HG03175 (cell line): ENCODE measurements around the gene ZC3H18.
"Not testable (repeated sequence)": the region's sequence is repeated elsewhere in the genome, so short reads cannot be mapped to it uniquely, and the experiment has no call there.

Experiments
- ATAC-seq: cut with Tn5 transposase; IDR thresholded peaks from one replicate; pipeline ENCODE4 v1.9.1; 2021; ENCODE audit warnings: mild to moderate bottlenecking, moderate library complexity; ENCODE audit not compliant: unreplicated experiment

ZC3H18 gene

DNA sequence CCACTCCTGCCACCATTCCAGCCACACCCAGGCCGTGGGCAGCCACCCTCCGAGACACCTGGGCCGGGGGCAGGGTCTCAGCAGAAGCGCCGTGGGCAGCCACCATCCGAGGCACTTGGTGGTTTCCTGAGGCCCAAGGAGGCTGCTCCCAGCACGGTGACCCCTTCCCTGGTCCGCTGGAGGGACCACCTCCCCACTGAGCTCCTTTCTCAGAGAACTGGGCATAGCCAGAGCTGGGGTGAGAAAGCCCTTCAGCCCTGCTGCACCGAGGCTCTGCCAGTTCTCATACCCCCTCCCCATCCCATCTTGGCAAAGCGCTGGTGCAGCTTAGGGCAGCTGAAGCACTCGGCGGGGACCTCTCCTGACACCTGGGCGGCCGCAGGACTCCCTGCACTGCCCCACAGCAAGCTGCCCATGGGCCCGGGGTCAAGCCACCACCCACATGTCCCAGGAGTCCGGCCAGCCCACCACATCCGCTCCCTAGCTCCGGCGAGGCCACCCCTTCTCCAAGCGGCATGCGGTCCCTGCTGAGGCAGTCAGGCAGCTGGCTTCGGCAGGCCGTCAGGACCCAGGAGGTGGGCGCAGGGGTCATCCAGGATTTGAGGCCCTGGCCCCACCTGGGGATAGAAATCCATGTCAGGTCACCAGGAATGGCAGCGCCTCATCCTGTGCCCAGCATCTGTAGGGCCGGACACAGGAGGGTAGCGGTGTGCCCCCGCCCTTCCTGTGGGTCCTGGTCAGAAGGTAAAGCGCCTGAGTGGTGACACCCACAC lies 82.0 kb downstream of the ZC3H18 start:
- no peak for ATAC-seq

DNA sequence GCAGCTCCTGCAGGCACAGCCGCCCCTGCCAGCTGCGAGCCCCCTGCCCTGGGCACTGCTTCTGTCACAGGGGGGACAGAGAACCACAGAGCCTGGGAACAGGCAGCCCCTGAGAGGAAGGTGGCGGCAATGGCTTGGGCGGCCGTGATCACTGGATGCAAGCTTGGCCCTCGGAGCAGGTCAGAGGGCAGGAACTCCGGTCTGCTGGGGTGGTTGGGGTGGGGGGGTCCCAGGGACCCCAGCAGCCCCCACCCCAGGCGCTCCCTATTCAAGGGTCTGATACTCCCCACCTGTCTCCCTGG lies 82.5 kb downstream of the ZC3H18 start:
- no peak for ATAC-seq

DNA sequence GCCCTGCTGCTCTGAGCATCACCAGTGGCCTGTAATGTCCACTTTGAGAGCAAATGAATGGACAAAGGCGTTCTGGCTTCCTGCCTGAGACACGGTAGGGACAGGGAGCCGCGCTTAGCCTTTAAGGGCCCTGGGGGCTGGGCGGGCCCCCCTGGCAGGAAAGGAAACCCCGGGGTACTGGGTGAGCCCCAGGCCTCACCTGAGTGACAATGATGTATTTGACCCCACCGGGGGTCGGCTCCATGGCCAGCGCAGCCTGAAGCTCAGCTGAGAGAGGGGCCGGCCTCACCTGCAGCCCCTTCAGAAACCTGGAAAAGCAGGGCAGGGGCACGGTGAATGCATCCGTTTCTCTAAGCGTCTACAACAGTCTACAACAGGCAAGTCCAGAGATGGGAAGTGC lies 82.9 kb downstream of the ZC3H18 start:
- no peak for ATAC-seq

DNA sequence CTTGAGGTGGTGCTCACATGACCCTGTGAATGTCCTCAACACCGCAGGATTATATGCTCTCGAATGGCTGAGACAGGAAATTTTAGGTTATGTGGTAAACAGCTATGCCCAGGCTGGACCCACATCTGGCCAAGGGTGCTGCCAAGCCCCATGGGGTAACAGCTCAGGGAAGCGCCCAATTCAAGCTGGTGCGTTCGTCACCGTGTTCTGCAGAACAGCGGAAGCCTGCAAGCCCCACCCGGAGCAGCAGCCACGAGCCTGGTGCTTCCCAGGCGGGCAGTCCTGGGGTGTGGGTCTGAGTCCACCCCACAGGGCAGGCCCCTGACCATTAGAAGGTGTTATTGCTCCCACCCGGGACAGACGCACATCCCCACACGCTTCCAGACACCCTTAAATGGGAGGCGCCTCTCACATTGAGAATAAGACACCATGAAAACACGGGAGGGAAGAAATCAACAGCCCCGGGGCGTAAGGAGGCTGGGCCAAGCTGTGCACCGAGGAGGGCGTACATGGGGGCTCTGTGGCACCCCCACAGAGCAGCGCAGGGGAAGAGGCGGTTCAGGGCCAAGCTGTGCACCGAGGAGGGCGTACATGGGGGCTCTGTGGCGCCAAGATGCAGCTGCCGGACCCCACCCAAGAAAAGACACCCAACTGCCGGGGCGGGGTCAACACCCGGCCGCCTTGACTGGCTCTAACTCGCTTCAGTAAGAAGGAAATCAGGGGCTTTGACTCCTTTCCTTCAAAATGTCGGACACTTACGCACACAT lies 83.6 kb downstream of the ZC3H18 start:
- no peak for ATAC-seq

DNA sequence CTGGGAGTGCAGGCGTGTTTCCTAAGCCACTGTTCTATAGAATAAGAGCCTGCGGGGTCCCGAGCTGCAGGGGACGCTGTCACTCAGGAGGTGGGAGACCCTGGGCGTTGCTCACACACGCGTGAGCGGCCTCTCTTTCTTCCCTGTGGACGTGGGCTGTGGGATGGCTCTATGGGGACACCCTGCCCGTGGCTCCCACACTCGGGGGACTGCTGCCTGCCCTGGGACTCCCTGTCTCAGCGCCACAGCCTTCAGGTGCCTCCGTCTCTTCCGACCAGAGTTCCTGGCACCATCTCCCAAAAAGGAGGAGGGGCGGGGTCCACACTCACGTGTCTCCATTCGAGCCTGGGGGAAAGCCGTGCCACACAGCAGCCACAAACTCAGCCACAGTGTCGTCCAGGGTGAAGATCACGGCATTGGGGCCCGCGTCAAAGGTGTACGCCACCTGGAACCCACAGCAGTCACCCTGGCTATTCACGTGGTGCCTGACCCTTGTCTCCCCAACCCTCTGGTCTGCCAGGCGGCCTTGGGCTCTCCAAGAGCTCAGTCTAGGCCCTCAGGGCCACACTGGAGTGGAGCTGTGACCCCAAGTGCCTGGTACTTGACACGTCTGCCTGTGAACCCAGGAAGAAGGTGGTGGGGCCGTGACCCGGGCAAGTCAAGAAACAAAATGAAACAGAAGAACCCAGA lies 84.3 kb downstream of the ZC3H18 start:
- ATAC-seq, result no peak

DNA sequence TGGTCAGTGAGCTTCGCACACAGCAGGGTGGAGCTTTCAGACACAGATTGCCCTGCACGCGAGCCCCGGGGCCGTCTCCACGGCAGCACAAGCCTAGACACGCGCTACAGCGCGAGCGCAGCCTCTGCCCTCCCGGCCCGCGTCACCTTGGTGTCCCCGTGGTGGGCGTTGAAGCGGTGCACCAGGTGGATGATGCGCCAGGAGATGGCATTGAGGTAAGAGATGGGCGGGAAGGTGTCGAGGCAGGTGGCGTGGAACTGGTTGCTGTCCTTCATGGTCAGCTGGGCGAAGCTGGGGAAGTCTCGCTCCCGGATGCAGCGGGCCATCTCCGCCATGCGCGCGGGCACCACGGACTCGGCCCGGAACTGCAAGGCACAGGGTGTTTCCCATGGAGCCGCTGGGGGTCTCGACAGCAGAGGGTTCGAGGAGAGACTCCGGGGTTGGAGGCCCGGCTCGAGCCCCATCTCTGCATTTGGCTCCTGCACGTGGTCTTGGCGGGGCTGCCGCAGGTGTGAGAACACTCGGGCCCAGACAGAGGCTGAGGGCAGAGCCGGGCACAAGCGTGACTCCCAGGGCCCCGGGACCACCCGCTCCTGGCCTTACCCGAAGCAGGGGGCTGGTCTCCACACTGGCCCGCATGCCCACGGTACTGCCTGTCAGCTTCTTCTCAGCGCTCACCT lies 85.0 kb downstream of the ZC3H18 start:
- ATAC-seq, result no peak

DNA sequence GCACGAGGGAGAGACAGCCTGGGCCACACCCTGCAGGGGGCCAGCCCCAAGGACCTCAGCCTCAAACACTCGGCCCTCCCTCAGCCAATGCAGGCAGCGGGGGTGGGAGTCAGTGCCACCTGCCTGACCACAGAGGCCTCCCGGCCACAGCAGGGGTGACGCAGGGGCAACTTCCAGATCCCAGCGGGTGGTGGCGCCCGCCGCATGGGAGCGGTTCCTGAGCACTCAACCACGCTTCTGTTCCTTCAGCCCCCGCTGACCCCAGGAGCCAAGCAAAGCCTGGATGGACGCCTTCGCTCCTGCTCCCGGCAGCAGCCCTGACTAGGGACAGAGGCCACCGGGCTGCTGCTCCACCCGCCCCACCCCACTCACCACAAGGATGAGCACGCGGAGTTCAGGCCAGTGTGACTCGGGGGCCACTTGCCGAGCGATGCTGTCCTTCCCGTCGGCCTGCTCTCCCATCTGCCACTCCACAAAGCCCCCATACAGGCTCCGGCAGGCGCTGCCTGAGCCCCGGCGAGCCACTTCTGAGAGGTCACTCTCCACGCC lies 85.6 kb downstream of the ZC3H18 start:
- no peak for ATAC-seq

DNA sequence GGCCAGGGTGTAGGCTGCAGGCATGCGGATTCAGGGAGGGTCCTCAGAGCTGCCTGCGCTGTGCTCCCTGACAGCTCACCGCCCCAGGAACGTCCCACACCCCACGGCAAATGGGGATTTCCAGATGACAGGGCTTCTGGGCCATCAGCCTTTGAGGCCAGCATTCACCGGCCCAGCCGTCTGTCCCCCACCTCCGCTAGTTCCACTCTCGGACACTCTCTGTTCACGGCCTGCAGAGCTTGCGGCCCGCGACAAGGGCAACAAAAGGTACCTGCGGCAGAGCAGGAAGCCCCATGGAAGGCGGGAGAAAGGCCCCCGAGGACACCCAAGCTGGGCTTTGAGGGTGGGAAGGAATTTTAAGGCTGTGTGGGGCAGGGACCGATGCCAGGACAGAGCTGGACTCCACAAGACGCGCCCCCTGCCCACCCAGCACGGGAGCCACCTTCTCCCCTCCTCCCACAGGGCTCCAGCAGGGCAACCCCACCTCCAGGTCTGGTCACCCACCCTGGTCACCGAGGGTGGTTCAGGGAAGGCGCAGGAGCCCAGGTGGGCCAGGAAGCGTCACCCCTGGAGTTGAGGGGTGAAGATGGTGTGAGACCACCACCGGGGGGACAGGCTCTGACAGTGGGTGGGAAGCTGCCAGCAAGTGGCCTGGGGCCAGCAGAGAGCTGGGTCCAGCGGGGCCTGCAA lies 86.2 kb downstream of the ZC3H18 start:
- no peak for ATAC-seq

DNA sequence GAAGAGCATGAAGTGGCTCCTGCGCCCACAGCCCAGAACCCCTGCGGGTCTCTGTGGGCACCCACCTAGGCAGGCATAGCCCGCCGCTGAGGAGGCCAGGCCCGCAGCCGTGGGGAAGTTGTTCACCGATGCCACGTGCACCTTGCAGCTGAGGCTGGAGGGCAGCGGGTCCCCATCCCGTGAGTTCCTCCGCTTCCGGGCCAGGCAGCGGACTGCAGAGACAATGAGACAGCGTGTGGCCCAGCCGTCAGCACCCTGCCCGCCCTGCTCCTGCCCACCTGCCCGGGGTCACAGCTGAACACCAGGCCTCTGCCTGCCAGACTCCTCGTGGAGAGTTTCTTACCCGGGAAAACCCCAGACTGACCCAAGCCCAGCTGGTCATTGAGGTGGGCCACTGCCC lies 87.2 kb downstream of the ZC3H18 start:
- no peak for ATAC-seq

DNA sequence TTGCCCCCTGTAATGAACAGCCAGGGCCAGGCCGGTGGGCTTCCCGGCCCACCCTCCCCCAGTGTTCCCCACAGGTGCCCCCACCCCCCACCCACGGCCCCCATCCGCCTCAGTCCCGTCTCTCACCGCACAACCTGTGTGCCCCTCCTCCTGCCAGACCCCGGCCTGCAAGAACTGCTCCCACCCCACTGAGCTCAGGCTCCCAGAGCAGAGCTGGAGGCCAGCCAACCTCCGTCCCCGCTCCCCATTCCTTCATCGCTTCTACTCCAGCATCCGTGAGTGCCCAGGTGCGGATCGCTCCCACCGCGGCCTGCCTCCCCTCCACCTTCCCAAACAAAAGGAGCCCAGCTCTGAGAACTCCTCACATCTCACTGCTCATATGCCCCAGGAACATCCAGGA lies 88.5 kb downstream of the ZC3H18 start:
- ATAC-seq, result no peak

DNA sequence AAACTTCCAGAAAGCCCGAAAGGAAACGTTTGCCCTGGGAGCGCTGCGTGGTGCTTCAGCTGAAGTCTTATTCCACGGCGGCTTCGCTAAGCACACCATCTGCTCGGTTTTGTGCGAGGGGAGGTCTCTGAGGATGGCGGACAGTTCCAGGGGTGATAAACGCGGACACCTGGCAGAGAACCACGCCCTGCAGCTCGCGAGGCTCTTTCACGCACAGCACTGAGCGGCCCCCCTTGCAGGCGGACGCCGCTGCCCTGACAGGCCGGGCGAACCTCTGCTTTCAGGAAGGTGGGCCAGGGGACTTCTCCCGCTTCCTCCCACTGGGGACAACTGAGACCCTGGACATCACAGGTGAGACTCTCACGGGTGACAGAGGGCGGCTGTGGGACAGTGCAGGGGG lies 89.0 kb downstream of the ZC3H18 start:
- no peak for ATAC-seq

DNA sequence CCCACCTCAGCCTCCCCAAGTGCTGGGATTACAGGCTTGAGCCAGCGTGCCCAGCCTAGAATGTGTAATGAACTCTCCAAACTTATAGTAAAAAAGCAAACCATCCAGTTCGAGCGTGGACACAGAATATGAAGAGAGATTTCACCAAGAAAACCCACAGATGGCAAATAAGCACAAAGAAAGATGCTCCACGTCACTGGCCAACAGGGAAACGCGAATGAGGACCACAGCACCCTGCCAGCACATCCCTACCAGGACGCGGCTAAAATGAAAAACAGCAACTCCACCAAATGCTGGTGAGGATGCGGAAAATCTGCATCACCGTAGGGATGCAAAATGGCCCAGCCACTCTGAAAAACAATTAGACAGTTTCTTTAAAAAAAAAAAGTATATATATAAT lies 91.3 kb downstream of the ZC3H18 start:
- no peak for ATAC-seq

DNA sequence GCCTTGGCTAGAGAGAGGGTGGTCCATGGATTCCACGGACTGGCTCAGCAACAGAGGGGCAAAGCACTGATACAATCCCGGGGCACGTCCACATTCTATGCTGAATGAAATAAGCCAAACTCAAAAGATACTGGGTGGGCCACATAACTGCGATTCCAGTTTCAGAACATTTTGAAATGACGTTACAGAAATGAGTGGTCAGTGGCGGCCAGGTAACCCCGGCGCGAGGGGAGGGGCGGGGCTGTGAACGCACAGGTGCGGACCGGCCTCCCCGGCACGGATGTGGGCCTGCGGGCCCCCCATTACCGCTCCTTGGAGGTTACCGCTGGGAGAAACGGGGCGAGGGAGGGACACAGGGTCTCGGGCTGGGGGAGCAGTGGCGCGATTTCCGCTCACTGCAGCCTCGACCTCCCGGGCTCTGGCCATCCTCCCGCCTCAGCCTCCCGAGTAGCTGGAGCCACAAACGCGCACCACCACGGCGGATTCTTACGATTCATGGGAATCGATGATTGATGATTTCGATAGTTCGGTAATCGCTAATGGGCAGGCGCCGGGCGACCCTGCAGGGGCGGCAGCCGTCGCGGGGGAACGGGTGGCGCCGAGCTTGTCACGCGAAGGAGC lies 92.1 kb downstream of the ZC3H18 start:
- ATAC-seq, result peak; percentile 8

DNA sequence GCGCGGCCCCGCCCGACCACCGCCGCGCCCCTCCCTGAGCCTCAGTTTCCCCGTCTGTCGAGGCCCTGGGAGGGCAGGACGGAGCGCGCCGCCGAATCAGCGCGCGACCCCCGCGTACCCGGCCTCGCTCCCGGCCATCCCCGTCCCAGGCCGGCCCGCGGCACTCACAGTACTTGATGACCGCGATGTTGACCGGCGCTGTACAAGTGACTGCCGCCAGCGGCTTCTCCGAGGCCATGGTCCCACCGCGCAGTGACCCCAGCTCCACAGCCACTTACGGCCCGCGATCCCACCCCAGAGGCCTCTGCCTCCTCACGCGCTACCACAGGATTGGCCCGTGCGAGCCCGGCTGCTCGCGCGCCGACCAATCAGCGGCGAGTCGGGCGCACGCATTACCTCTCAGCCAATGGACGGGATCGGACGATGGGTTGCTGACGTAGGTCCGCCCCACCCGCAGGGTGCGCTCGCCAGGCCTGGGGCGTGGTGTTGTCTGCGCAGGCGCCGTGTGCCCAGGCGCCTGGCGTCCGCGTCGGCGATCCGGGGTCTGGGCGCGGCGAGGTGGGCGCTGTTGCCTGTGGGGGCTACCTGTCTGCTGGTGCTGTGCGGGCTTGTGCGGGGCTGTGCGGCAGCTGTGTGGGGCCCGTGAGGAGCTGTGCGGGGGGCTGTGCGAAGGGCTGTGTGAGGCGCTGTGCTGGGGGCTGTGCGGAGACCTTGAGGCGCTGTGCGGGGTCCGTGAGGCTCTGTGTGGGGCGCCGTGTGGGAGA lies 92.8 kb downstream of the ZC3H18 start, which contains the start of gene MVD:
TSS of gene MVD (minus strand) at position 249 of the 764 bp plus-strand sequence. CDS start at position 238, 11 bp downstream.
- ATAC-seq, result peak; percentile 97

DNA sequence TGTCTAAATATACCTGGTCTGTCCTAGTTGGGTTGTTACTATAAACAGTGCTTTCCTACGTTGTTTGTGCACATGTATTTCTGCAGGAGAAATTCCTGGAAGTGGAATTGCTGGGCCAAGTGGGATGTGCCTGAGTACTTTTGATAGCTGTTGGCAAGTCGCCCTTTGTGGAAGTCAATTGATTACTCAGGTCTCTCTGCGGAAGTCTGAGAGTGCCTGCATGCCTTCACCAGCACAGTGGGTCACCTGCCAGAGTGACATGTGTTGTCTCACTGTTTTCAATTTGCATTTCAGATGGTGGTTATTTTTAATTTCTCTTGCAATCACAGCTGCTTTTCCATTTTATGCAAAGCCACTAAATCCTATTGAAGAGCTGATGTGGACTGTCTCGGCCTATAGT lies 94.9 kb downstream of the ZC3H18 start:
- ATAC-seq, result no peak

DNA sequence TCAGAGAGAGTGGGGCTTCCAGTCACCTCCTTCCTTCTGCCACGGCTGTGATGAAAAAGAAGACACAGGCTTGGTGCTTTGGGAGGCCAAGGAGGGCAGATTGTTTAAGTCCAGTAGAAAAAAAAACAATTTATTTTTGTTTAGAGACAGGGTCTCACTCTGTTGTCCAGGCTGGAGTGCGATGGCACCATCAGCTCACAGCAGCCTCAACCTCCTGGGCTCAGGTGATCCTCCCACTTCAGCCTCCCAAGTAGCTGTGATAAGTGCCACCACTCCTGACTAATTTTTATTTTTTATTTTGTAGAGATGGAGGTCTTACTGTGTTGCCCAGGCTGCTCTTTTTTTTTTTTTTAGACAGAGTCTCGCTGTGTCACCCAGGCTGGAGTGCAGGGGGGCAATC lies 95.4 kb downstream of the ZC3H18 start:
- no peak for ATAC-seq

DNA sequence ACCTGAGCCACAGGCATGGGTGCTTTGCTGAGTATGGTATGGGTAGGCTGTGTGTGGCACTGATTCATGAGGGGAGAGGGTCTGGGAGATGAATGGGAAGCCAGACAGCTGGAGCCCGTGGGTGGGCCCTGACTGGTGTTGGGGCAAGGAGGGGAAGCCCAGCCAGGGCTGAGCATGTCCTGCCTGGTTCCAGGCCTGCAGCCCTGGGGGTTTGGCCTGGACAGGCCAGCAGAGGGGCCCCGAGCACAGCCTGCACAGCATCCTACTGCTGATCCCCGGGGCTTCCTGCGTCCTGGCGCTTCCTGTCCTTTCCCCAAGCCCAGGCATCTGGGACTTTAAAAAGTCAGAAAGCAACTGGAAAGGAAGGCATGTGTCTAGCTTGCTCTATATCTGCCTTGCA lies 97.3 kb downstream of the ZC3H18 start:
- ATAC-seq, result no peak

DNA sequence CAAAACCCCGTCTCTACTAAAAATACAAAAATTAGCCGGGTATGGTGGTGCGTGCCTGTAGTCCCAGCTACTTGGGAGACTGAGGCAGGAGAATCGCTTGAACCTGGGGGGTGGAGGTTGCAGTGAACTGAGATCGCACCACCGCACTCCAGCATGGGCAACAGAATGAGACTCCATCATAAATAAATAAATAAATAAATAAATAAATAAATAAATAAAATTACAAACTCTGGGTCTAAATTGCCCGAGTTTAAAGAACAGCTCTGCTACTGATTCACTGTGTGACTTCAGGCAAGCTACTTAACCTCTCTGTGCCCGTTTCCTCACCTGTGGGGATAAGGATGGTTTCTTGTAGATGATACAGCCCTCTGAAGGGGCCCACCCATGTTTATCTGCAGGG lies 99.3 kb downstream of the ZC3H18 start:
- ATAC-seq, result not testable (repeated sequence)

DNA sequence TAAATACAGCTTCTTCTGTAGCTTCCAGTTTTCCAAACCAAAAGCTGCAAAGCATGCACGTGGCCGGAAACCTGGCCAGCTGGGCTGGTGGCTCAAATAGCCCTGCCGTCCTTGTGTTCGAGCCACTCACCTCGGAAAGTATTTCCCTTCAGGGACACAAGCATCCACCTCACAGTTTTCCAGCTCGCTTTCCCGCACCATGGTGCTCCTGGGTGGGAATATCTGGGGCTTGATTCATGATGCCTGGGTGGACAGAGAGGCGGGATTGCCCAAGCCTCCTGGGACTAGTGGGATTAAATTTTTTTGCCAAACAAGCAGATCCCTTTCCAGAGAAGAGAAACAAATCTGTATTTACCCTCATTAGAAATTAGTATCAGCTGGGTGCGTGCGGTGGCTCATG lies 99.8 kb downstream of the ZC3H18 start:
- no peak for ATAC-seq
